Caco-2 (cell line): ENCODE measurements around the gene SGMS1. TPM values are rescaled to one million over a fixed set of nuclear protein-coding genes. Genes with fewer than 3 reads are reported as not detected.

Experiments
- BruUV-seq: library from RNA; stranded (reverse); fragments of 400-500 nt; replicated peaks from 2 replicates; lab custom pipeline; 2021; lab: Mats Ljungman, UMichigan
- CTCF ChIA-PET: fragments of 300-600 bp; sonication (Branson Sonifier 250); formaldehyde crosslinking; loops from one replicate; lab custom pipeline; 2022; ENCODE audit warnings: antibody characterized with exemption; lab: Charles Lee
- POLR2A ChIA-PET: fragments of 300-600 bp; sonication (Branson Sonifier 250); formaldehyde crosslinking; loops from one replicate; lab custom pipeline; 2022; ENCODE audit warnings: antibody characterized with exemption; lab: Charles Lee
- DNase-seq, 2 experiments: peaks; one replicate each; pipeline versions ENCODE4 v3.0.0 to v3.0.0-alpha.2; 2020 to 2022
- H3K27me3 ChIP-seq: replicated peaks from 2 replicates; pipeline ENCODE4 v1.6.0; 2011; ENCODE audit warnings: low read length; ENCODE audit not compliant: control insufficient read depth, insufficient read depth
- H3K36me3 ChIP-seq: 2 replicates; pipeline ENCODE4 v1.5.1; 2011; ENCODE audit warnings: low read length; ENCODE audit not compliant: control insufficient read depth, insufficient read depth
- H3K4me1 ChIP-seq: fragments of 250-450 bp; sonication (Bioruptor Pico); 2 replicates; pipeline ENCODE4 v1.5.1; 2020; ENCODE audit warnings: mild to moderate bottlenecking
- H3K4me3 ChIP-seq: 2 replicates; pipeline ENCODE4 v1.5.1; 2011; ENCODE audit warnings: low read depth, mild to moderate bottlenecking, control low read depth, low read length
- H3K9me3 ChIP-seq: fragments of 250-450 bp; sonication (Bioruptor Pico); 2 replicates; pipeline ENCODE4 v1.5.1; 2020; ENCODE audit warnings: mild to moderate bottlenecking, moderate library complexity
- H3K27ac Mint-ChIP-seq: one replicate; pipeline ENCODE4 v1.8.0; 2022; ENCODE audit warnings: mixed read lengths; ENCODE audit not compliant: unreplicated experiment
- H3K27me3 Mint-ChIP-seq: one replicate; pipeline ENCODE4 v1.8.0; 2022; ENCODE audit warnings: mixed read lengths; ENCODE audit not compliant: insufficient read depth, unreplicated experiment
- H3K36me3 Mint-ChIP-seq: one replicate; pipeline ENCODE4 v1.8.0; 2022; ENCODE audit warnings: mild to moderate bottlenecking, mixed read lengths; ENCODE audit not compliant: insufficient read depth, unreplicated experiment
- H3K4me1 Mint-ChIP-seq: one replicate; pipeline ENCODE4 v1.8.0; 2022; ENCODE audit warnings: low read depth, mixed read lengths; ENCODE audit not compliant: unreplicated experiment
- H3K4me3 Mint-ChIP-seq: one replicate; pipeline ENCODE4 v1.8.0; 2022; ENCODE audit warnings: mild to moderate bottlenecking, moderate library complexity, mixed read lengths; ENCODE audit not compliant: unreplicated experiment
- H3K9me3 Mint-ChIP-seq: one replicate; pipeline ENCODE4 v1.8.0; 2022; ENCODE audit warnings: mixed read lengths; ENCODE audit not compliant: unreplicated experiment
- CTCF ChIP-seq, 2 experiments: fragments of 200-600 bp in 1 of 2; IDR thresholded peaks; 1 replicate in 1 of 2; 2 replicates in 1 of 2; pipeline versions ENCODE4 v1.5.1 to v1.8.0; 2011 to 2022; ENCODE audit warnings: antibody characterized with exemption in 1 of 2, control low read depth in 1 of 2, inconsistent platforms in 1 of 2, low read depth in 1 of 2, low read length in 1 of 2, mild to moderate bottlenecking in 1 of 2, moderate library complexity in 1 of 2; ENCODE audit not compliant: insufficient read depth in 1 of 2, severe bottlenecking in 1 of 2, unreplicated experiment in 1 of 2
- intact Hi-C: fragments of 100-400 bp; cut with micrococcal nuclease; formaldehyde crosslinking; loops from one replicate; pipeline ENCODE4 v1.10.0; 2022; ENCODE audit not compliant: unreplicated experiment
- total RNA-seq: library from RNA; stranded (reverse); gene quantifications from 2 replicates; pipeline ENCODE4 v1.2.3, GENCODE V29; 2022

The SGMS1 gene
- total RNA-seq, 1 experiment from 2014 or later, result 30.5 TPM

- intact Hi-C loops, result no loop called here
- ChIA-PET CTCF (interaction anchor here (3.2 kb wide), 1 partner anchor 18 kb away, joined by 14 read pairs; no protein-coding TSS in a partner anchor), POLR2A (interaction anchor here (1.3 kb wide), 1 partner anchor 18 kb away, joined by 3 read pairs; no protein-coding TSS in a partner anchor)
- no TSS peak for BruUV-seq
- Mint-ChIP-seq H3K9me3 (no peaks in the 10 kb centered on the region), H3K4me1 (peaks cover 23% of the 10 kb centered on the region), H3K27me3 (no peaks in the 10 kb centered on the region), H3K4me3 (no peak overlapping the region), H3K36me3 (peaks cover 4% of the 10 kb centered on the region), H3K27ac (no peak overlapping the region)
- Histone ChIP-seq H3K27me3 (no peaks in the 10 kb centered on the region), H3K9me3 (no peaks in the 10 kb centered on the region), H3K36me3 (no peaks in the 10 kb centered on the region; the same call in 1 of the 2 replicates), H3K4me1 (peaks cover 16% of the 10 kb centered on the region), H3K4me3 (no peak overlapping the region)
- TF ChIP-seq CTCF (IDR thresholded peaks at IDR 0.05; ENCODE audit: insufficient read depth in 1 of 2, low read depth in 1 of 2, low read length in 1 of 2, severe bottlenecking in 1 of 2, unreplicated experiment in 1 of 2), result no peak
- no peak for DNase-seq
These were observed 238.1 kb downstream of the SGMS1 start for GRCh38 chr10:50385624-50386023.

DNA sequence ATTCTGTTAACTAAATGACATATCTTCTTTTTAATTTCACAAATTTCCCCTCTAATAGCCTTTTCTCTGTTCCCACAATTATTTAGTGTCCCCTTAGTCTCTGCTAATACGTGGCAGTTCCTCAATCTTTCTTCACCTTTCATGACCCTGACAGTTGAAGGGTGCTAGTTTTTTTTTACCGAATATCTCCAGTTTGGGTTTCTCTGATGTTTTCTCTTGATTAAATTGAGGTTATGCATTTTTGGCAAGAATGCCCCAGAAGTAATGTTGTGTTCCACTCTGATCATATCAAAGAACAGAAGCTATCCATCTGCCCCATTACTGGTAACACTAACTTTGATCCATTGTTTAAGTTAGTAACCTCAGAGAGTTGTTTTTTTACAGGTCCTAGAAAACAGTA is 238.9 kb downstream of the SGMS1 start:
- intact Hi-C loops, result loop anchor here (5.0 kb wide), 1 partner anchor 32 kb away; no protein-coding TSS in a partner anchor
- H3K36me3 ChIP-seq, result no peaks in the 10 kb centered on the region; the same call in 1 of the 2 replicates
- H3K36me3 Mint-ChIP-seq, result peaks cover 4% of the 10 kb centered on the region
- DNase-seq, result no peak
- ChIA-PET CTCF (interaction anchor here (3.2 kb wide), 1 partner anchor 17 kb away, joined by 14 read pairs; no protein-coding TSS in a partner anchor), POLR2A (no interaction called here)
- H3K27me3 Mint-ChIP-seq, result no peaks in the 10 kb centered on the region
- H3K9me3 ChIP-seq, result no peaks in the 10 kb centered on the region
- BruUV-seq, result no TSS peak
- no peaks in the 10 kb centered on the region for H3K27me3 ChIP-seq
- H3K9me3 Mint-ChIP-seq, result no peaks in the 10 kb centered on the region
- H3K4me1 ChIP-seq, result peaks cover 10% of the 10 kb centered on the region
- H3K4me3 Mint-ChIP-seq, result no peak overlapping the region
- TF ChIP-seq CTCF (IDR thresholded peaks at IDR 0.05; ENCODE audit: insufficient read depth in 1 of 2, low read depth in 1 of 2, low read length in 1 of 2, severe bottlenecking in 1 of 2, unreplicated experiment in 1 of 2), result no peak
- no peak overlapping the region for H3K4me3 ChIP-seq
- no peak overlapping the region for H3K27ac Mint-ChIP-seq
- peaks cover 23% of the 10 kb centered on the region for H3K4me1 Mint-ChIP-seq

DNA sequence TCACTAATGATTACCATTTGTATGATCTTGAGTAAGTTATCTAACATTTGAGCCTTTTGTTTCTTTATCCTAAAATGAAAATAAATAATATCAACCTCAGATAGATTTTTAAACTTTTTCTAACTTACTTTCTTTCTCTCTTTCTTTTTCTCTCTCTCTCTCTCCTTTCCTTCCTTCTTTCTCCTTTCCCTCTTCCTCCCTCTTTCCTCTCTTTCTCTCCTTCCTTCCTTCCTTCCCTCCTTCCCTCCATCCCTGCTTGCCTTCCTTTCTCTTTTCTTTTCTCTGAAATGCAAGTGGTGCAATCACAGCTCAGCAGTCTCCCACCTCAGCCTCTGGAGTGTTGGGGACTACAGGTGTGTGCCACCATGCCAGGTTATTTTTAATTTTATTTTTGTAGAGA is 239.5 kb downstream of the SGMS1 start:
- no peaks in the 10 kb centered on the region for H3K27me3 Mint-ChIP-seq
- H3K9me3 Mint-ChIP-seq, result no peaks in the 10 kb centered on the region
- no peak for TF ChIP-seq CTCF (IDR thresholded peaks at IDR 0.05; ENCODE audit: insufficient read depth in 1 of 2, low read depth in 1 of 2, low read length in 1 of 2, severe bottlenecking in 1 of 2, unreplicated experiment in 1 of 2)
- peaks cover 10% of the 10 kb centered on the region for H3K4me1 ChIP-seq
- H3K36me3 ChIP-seq, result no peaks in the 10 kb centered on the region; the same call in 1 of the 2 replicates
- peaks cover 4% of the 10 kb centered on the region for H3K36me3 Mint-ChIP-seq
- H3K9me3 ChIP-seq, result no peaks in the 10 kb centered on the region
- H3K4me3 Mint-ChIP-seq, result no peak overlapping the region
- intact Hi-C loops, result loop anchor here (5.0 kb wide), 1 partner anchor 33 kb away; no protein-coding TSS in a partner anchor
- no TSS peak for BruUV-seq
- no peak overlapping the region for H3K4me3 ChIP-seq
- no peak overlapping the region for H3K27ac Mint-ChIP-seq
- H3K4me1 Mint-ChIP-seq, result peaks cover 23% of the 10 kb centered on the region
- ChIA-PET CTCF (no interaction called here), POLR2A (no interaction called here)
- no peaks in the 10 kb centered on the region for H3K27me3 ChIP-seq
- no peak for DNase-seq
